ENCODE data around the gene SIPA1. TPM values are rescaled to one million over a fixed set of nuclear protein-coding genes. Genes with fewer than 3 reads are reported as not detected.

Gene SIPA1
- total RNA-seq, 4 donors from 2014 or later, result 18.0 to 48.7 (median 24.7) TPM

DNA sequence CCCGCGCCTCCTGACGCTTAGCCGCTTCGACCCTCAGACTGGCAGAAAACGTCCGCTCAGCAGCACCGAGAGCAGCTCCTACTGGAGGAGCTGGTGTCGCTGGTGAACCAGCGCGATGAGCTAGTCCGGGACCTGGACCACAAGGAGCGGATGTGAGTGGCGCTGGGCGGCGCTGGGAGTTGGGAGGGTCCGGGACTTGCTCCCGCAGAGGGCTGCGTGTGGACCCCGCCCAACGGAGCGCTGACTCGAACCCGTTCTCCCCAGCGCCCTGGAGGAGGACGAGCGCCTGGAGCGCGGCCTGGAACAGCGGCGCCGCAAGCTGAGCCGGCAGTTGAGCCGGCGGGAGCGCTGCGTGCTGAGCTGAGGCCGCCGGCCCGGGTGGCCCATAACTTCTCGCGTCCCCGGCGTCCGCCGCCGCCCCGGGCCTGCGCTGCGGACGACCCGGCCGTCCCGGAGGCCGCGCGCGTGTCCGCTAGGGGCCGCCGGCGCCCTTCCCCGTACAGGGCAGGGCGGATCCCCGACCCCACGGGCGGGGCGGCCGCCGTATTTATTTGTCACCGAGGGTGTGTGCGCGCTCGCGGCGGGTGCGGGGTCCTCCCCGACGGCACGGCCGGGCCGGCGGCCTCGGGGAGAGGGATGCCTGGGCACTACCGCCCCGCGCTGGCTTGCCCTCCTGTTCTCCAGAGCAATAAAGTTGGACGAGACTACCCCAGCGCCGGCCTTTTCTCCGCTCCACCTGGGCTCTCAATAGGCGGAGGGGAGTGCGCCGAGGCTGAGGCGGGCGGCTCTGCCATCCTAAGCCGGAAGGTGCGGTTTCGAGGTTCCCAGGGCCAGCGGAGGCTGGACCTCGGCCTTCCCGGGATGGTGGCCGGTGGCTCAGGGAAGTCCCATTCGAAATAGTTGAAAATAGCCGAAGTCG is 45.7 kb upstream of the SIPA1 start:
- H3K4me3 ChIP-seq, result peak overlapping the region in 2 of 4 donors; percentile 30 to 33
- H3K4me1 ChIP-seq, result peaks cover 0 to 34% (median 16%) of the 10 kb centered on the region in 4 donors
- peak in 2 of 3 donors; percentile 44 to 77 for DNase-seq
- no peaks in the 10 kb centered on the region for H3K9me3 ChIP-seq
- H3K27me3 ChIP-seq, result no peaks in the 10 kb centered on the region
- H3K36me3 ChIP-seq, result peaks cover 0 to 24% (median 0%) of the 10 kb centered on the region in 3 donors
- TF ChIP-seq POLR2A (IDR thresholded peaks at IDR 0.05), result no peak
- TF ChIP-seq, protein P1, sequence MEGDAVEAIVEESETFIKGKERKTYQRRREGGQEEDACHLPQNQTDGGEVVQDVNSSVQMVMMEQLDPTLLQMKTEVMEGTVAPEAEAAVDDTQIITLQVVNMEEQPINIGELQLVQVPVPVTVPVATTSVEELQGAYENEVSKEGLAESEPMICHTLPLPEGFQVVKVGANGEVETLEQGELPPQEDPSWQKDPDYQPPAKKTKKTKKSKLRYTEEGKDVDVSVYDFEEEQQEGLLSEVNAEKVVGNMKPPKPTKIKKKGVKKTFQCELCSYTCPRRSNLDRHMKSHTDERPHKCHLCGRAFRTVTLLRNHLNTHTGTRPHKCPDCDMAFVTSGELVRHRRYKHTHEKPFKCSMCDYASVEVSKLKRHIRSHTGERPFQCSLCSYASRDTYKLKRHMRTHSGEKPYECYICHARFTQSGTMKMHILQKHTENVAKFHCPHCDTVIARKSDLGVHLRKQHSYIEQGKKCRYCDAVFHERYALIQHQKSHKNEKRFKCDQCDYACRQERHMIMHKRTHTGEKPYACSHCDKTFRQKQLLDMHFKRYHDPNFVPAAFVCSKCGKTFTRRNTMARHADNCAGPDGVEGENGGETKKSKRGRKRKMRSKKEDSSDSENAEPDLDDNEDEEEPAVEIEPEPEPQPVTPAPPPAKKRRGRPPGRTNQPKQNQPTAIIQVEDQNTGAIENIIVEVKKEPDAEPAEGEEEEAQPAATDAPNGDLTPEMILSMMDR (IDR thresholded peaks at IDR 0.05), result peak in 3 of 6 experiments; percentile 42 to 46 (median 45)
- peak overlapping the region in 3 of 4 donors; percentile 14 to 70 (median 60) for H3K27ac ChIP-seq

DNA sequence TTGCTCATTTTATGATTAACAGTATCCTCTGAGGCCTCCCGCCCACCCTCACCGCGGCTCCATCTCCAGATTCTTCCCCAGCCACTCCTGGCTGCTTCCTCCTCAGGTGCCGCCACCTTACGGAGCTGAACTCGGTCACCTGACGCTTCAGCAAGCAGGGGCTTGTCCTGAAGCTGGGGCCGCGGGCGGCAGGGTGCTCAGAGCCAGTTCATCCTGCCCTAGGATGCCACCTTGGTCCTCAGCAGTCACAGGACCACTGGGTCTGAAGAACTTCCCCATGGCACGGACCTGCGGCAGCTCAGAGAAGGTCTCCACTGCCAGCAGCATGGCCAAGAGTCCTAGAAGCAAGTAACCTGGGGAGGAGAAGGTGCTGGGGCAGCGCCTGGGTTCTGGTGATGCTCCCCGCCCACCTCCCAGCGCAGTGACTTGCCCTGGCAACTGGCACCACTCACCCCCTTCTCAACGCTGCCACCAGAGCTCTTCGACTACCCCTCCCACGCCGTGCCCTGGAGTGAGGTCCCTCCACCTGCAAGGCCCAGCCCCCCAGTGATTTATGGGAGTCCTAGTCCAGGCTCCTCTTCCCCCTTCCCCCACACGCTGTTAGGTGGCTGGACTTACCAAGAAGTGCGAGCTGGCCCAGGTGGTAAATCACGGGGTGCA is 44.9 kb upstream of the SIPA1 start:
- H3K36me3 ChIP-seq, result peaks cover 0 to 30% (median 0%) of the 10 kb centered on the region in 3 donors
- H3K27me3 ChIP-seq, result no peaks in the 10 kb centered on the region
- TF ChIP-seq POLR2A (IDR thresholded peaks at IDR 0.05), result no peak
- no peaks in the 10 kb centered on the region for H3K9me3 ChIP-seq
- no peak for DNase-seq
- peaks cover 0 to 28% (median 10%) of the 10 kb centered on the region in 4 donors for H3K4me1 ChIP-seq
- peak overlapping the region in 2 of 4 donors; percentile 14 to 60 for H3K27ac ChIP-seq
- no peak overlapping the region for H3K4me3 ChIP-seq

DNA sequence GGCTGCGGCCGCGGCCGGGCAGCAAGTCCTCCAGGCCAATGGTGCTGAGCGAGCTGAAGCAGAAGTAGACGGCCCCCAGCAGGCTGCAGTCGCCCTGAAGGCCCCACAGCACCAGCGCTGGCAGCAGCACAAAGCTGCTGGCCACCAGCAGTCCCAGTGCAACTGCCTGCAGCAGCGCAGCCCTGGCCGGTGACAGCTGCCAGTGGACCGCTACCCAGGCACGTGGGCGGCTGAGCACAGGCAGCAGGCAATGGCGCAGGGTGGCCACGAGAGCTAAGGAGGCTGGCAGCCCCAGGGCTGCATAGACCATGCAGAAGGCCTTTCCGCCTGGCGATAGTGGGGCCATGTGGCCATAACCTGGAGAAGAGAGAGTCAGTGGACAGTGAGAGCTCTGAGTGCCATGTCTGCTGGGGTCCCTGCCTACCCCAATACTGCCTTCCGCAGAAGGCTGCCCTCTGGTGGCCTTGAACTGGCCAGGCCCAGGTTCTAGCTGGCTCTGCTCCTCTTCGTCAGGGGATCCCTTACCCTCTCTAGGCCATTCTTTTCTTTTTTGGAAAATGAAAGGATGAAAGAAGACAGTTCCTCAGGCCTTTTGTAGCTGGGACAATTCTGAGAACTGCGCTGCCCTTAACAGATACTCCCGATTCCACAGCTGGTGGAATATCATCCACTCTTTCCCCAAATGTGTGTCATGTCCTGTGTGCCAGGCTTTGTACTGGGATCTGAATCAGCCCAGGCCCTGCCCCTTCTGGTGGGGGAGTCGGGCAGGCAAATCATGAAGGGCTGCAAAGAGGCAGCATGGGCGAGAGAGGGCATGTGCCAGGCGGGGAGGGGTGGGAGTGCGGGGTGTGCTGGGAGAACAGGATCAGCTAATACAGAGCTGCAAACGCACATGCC is 44.1 kb upstream of the SIPA1 start:
- no peaks in the 10 kb centered on the region for H3K27me3 ChIP-seq
- no peak overlapping the region for H3K4me3 ChIP-seq
- no peaks in the 10 kb centered on the region for H3K9me3 ChIP-seq
- TF ChIP-seq, protein P1 (IDR thresholded peaks at IDR 0.05), result peak; percentile 52 to 59 (median 55)
- no peak for TF ChIP-seq POLR2A (IDR thresholded peaks at IDR 0.05)
- H3K4me1 ChIP-seq, result peaks cover 0 to 20% (median 3%) of the 10 kb centered on the region in 4 donors
- H3K27ac ChIP-seq, result no peak overlapping the region
- DNase-seq, result peak in 2 of 3 donors; percentile 55 to 69
- H3K36me3 ChIP-seq, result peaks cover 0 to 38% (median 0%) of the 10 kb centered on the region in 3 donors

DNA sequence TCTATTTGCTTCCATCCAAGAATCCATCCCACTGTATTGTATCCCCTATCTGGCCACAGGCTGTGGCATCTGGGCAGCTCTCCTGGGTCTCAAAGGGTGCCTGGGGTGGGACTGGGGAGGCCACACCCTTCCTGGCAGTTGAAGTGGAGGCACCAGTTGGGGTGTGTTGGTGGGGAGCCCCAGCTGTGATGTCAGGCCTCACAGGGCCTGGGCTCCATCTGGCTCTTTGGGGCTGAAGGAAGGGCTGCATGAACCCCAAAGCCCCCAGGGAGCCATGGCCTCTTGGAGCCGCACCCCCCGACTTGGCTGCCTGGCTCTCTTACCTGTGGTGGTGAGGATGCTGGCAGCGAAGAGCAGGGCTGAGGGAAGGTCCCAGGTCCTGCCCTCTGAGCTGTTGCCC is 42.8 kb upstream of the SIPA1 start:
- Histone ChIP-seq H3K27me3 (no peaks in the 10 kb centered on the region), H3K4me1 (peaks cover 0 to 19% (median 2%) of the 10 kb centered on the region in 4 donors), H3K9me3 (no peaks in the 10 kb centered on the region), H3K27ac (no peak overlapping the region), H3K36me3 (peaks cover 0 to 44% (median 0%) of the 10 kb centered on the region in 3 donors), H3K4me3 (no peak overlapping the region)
- no peak for TF ChIP-seq POLR2A (IDR thresholded peaks at IDR 0.05)
- TF ChIP-seq, protein P1 (IDR thresholded peaks at IDR 0.05), result no peak
- no peak for DNase-seq

DNA sequence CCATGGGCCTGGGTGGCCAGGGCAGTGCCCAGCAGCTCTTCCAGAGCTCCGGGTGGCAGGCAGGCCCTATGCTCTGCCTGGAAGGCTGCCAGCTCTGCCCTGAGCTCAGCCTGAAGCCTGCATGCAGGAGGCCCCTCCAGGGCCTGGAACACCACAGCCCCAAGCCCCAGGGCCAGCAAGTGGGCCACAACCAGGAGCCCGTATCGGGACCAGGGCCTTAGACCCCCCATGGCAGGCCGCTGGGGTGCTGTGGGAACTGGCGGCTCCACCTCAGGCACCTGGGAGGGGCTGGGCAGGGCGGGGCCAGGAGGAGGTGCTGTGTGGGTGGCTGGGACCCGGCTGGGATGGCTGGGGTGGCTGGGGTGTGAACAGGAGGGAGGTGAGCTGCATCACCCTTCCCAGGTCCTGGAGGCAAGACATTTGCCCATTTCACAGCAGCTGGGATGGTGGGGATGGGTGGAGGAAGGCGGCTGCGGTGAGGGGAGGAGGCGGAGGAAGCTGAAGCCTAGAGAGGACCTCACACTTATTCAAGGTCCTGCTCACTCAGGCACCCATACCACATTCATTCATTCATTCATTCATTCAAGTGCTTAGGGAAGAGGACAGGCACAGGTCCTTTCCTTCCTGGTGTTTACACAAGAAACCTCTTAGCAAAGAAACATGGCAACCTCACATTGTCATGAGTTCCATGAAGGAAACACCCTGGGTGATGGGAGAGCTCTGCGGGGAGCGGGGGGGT is 42.2 kb upstream of the SIPA1 start, which contains the start of gene KCNK7:
KCNK7 (minus strand) TSS at position 258 of the 739 bp plus-strand sequence; CDS start at position 230, 28 bp downstream.
- Histone ChIP-seq H3K27ac (no peak within 1 kb of the TSS), H3K4me3 (no peak within 1 kb of the TSS), H3K27me3 (no peaks in the 10 kb centered on the region), H3K4me1 (peaks cover 0 to 19% (median 2%) of the 10 kb centered on the region in 4 donors), H3K9me3 (no peaks in the 10 kb centered on the region), H3K36me3 (peaks cover 0 to 42% (median 0%) of the 10 kb centered on the region in 3 donors)
- no peak for DNase-seq
- no peak for TF ChIP-seq POLR2A (IDR thresholded peaks at IDR 0.05)
- TF ChIP-seq, protein P1 (IDR thresholded peaks at IDR 0.05), result no peak

Measured in Peyer's patch (tissue), 4 donors.